ENCODE data around the gene WDR7.

Gene WDR7

DNA sequence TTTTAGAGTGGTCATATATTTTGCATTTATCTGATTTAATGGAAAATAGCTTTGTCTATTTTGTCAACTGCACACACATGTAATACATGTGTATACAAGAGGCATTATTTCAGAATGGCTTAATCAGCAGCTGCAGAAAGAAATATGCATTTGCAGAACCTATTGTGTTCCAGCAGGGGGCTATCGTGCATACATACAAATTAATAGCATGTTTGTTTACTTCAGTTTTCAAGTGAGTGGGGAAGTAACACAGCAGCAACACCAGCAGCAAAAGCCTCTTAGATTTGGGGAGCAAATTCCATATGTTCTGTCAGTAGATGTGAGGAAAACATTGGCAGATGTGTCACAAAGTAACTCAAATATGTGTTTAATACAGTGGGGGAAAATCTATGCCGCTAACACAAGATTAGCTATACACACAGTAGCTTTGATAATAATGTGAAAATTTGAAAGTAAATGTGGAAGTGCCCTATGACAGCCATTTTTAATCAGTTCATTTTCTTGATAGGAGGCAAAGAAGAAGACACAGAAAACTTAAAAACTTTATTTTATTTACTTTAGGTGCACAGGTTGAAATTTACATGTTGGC lies 218.1 kb downstream of the WDR7 start:
- no peaks in the 10 kb centered on the region for H3K27me3 ChIP-seq (ENCODE audit: control insufficient read depth, insufficient read depth, low read length, poor library complexity, severe bottlenecking)
- no peaks in the 10 kb centered on the region for H3K36me3 ChIP-seq (ENCODE audit: control insufficient read depth, insufficient read depth, low read length)
- H3K27ac ChIP-seq (ENCODE audit: insufficient read depth, low read depth, low read length, poor library complexity, severe bottlenecking) = no peak overlapping the region
- no peaks in the 10 kb centered on the region for H3K9me3 ChIP-seq (ENCODE audit: control insufficient read depth, low read length)
- peaks cover 12% of the 10 kb centered on the region for H3K4me1 ChIP-seq (ENCODE audit: control insufficient read depth, insufficient read depth, low read length)
- H3K4me3 ChIP-seq (ENCODE audit: insufficient read depth, low read depth, low read length) = no peak overlapping the region
- 67 to 75% methylated on average over 1 to 2 of the region's 2 CpGs for WGBS, 2 experiments

DNA sequence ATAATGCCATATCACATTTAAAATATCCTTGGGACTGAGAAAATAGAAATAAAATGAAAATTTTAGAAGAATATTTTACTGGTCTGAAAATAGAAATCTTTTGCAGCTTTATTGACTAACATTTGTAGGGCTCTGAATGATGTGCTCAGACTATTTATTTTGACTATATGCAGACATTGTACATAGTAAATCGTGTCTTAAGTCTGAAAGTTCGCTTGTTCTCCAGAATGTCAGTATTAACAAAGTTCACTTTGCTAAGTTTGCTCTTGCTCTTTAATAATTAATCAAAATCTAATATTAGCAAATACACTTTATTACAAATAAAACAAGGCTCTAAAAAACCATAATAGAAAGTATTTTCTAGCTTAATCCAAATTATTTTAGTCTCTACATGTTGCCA lies 219.8 kb downstream of the WDR7 start:
- Histone ChIP-seq H3K36me3 (ENCODE audit: control insufficient read depth, insufficient read depth, low read length) (no peaks in the 10 kb centered on the region), H3K27ac (ENCODE audit: insufficient read depth, low read depth, low read length, poor library complexity, severe bottlenecking) (no peak overlapping the region), H3K4me1 (ENCODE audit: control insufficient read depth, insufficient read depth, low read length) (peaks cover 12% of the 10 kb centered on the region), H3K4me3 (ENCODE audit: insufficient read depth, low read depth, low read length) (no peak overlapping the region), H3K27me3 (ENCODE audit: control insufficient read depth, insufficient read depth, low read length, poor library complexity, severe bottlenecking) (no peaks in the 10 kb centered on the region), H3K9me3 (ENCODE audit: control insufficient read depth, low read length) (no peaks in the 10 kb centered on the region)
- 100% methylated on average over 1 to 2 of the region's 2 CpGs for WGBS, 2 experiments

DNA sequence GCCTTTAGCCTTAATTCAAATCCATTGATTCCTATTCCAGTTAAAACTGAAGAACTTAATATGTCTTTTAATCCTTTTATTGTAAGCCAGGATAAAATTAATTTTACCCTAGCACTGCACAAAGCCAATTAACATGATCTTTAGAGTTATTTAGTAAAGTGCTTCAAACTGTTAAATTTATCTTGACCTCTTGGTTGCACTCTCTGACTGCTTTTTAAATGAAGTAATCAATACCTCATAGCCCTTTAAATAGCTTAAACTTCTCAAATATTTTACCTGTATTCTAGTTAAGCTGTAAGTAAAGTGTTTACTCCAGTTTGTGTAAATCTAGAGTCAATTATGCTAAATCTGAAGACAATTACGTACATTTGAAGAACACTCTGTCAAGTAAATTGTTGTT lies 221.0 kb downstream of the WDR7 start:
- 100% methylated on average over 1 of the region's 1 CpG; no CpG with 5 or more reads in 1 of the 2 experiments for WGBS, 2 experiments
- Histone ChIP-seq H3K4me1 (ENCODE audit: control insufficient read depth, insufficient read depth, low read length) (peaks cover 12% of the 10 kb centered on the region), H3K36me3 (ENCODE audit: control insufficient read depth, insufficient read depth, low read length) (no peaks in the 10 kb centered on the region), H3K4me3 (ENCODE audit: insufficient read depth, low read depth, low read length) (no peak overlapping the region), H3K27ac (ENCODE audit: insufficient read depth, low read depth, low read length, poor library complexity, severe bottlenecking) (no peak overlapping the region), H3K9me3 (ENCODE audit: control insufficient read depth, low read length) (no peaks in the 10 kb centered on the region), H3K27me3 (ENCODE audit: control insufficient read depth, insufficient read depth, low read length, poor library complexity, severe bottlenecking) (no peaks in the 10 kb centered on the region)

DNA sequence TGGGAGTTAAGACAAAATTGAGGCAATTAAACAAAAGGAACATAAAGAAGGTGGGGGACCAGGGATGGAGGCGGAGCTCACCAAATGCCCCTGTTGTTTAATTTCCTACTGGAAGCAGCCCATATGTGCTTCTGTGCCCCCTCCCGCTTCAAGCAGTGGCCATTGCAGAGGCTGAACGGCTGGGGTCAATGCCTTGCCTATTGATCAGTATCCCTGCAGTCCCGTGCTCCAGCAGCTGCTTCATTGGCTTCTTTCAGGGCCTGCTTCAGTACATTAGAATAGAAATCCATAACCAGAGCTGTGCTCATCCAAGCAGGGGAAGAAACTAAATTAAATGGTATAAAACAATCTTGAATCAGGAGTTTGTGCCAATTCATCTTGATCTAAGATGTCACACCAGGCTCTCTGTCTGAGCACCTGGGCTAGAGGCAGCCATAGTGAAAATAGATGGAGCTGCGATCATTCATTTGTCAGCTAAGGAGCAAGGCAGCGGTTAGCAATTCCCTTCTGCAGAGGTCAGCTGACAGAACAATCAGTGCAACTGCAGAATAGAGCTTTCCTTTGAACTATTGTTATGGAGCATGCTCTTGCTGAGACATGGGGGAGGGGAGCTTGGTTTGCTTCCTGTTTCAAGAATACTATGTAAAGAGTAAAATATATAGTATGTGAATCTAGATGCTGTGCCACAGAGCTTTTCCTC lies 222.4 kb downstream of the WDR7 start:
- H3K4me1 ChIP-seq (ENCODE audit: control insufficient read depth, insufficient read depth, low read length) = peaks cover 12% of the 10 kb centered on the region
- H3K9me3 ChIP-seq (ENCODE audit: control insufficient read depth, low read length) = no peaks in the 10 kb centered on the region
- H3K4me3 ChIP-seq (ENCODE audit: insufficient read depth, low read depth, low read length) = no peak overlapping the region
- H3K36me3 ChIP-seq (ENCODE audit: control insufficient read depth, insufficient read depth, low read length) = no peaks in the 10 kb centered on the region
- WGBS, 2 experiments = 11 to 14% methylated on average over 6 of the region's 6 CpGs
- H3K27ac ChIP-seq (ENCODE audit: insufficient read depth, low read depth, low read length, poor library complexity, severe bottlenecking) = peak overlapping the region; percentile 58
- no peaks in the 10 kb centered on the region for H3K27me3 ChIP-seq (ENCODE audit: control insufficient read depth, insufficient read depth, low read length, poor library complexity, severe bottlenecking)

DNA sequence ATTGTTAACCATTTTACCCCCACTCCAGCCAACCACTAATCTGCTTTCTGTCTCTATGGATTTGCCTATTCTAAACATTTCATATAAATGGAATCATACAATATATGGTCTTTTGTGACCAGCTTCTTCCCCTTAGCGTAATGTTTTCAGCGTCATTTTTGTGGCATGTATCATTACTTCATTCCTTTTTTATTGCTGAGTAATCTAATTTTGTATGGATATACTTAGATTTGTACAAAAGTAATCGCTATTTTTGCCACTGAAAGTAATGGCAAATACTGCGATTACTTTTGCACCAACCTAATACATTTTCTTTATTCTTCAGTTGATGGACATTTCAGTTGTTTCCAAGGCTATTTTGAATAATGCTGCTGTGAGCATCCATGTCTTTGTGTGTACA lies 227.6 kb downstream of the WDR7 start:
- 98 to 100% methylated on average over 2 to 4 of the region's 4 CpGs for WGBS, 2 experiments
- no peak overlapping the region for H3K4me3 ChIP-seq (ENCODE audit: insufficient read depth, low read depth, low read length)

DNA sequence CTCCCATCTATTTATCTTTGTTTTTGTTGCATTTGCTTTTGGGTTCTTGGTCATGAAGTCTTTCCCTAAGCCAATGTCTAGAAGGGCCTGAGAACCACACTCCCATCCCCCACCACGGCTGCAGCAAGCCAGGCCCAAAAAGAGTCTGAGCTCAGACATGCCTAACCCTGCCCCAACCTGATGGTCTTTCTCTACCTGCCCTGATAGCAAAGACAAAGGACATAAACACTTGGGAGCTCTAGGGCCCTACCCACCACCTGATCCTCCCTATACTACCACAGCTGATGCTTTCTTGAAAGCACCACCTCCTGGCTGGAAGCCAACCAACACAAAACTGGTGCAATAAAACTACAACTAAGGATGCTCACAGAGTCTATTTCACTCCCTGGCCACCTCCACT lies 233.4 kb downstream of the WDR7 start:
- H3K27ac ChIP-seq (ENCODE audit: insufficient read depth, low read depth, low read length, poor library complexity, severe bottlenecking) = no peak overlapping the region
- H3K9me3 ChIP-seq (ENCODE audit: control insufficient read depth, low read length) = no peaks in the 10 kb centered on the region
- no peak overlapping the region for H3K4me3 ChIP-seq (ENCODE audit: insufficient read depth, low read depth, low read length)
- no peaks in the 10 kb centered on the region for H3K27me3 ChIP-seq (ENCODE audit: control insufficient read depth, insufficient read depth, low read length, poor library complexity, severe bottlenecking)
- H3K36me3 ChIP-seq (ENCODE audit: control insufficient read depth, insufficient read depth, low read length) = no peaks in the 10 kb centered on the region
- no peaks in the 10 kb centered on the region for H3K4me1 ChIP-seq (ENCODE audit: control insufficient read depth, insufficient read depth, low read length)
- WGBS, 2 experiments = 94 to 95% methylated on average over 1 of the region's 1 CpG

More for the DNA sequence above, 227.6 kb downstream of the WDR7 start:
- Histone ChIP-seq H3K9me3 (ENCODE audit: control insufficient read depth, low read length) (no peaks in the 10 kb centered on the region), H3K36me3 (ENCODE audit: control insufficient read depth, insufficient read depth, low read length) (no peaks in the 10 kb centered on the region), H3K4me1 (ENCODE audit: control insufficient read depth, insufficient read depth, low read length) (peaks cover 3% of the 10 kb centered on the region), H3K27me3 (ENCODE audit: control insufficient read depth, insufficient read depth, low read length, poor library complexity, severe bottlenecking) (no peaks in the 10 kb centered on the region), H3K27ac (ENCODE audit: insufficient read depth, low read depth, low read length, poor library complexity, severe bottlenecking) (no peak overlapping the region)

DNA sequence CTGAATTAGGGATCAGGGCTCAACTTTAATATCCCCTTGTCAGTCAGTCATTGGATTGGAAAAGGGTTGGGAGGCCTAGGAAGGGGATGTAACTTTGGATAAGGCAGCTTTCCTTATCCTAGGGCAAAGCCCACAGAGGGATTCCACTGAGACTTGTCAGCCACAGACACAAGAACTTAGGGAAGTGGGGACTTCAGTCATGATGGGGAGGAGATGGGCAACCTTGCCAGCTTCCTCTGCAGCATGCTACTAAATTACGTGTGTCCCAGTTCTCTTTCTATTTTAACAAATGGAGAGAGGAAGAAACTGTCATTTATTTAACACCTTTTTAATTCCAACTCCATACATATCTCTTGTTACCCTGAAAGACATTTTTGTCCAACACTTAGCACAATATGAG lies 237.8 kb downstream of the WDR7 start:
- Histone ChIP-seq H3K4me1 (ENCODE audit: control insufficient read depth, insufficient read depth, low read length) (no peaks in the 10 kb centered on the region), H3K27me3 (ENCODE audit: control insufficient read depth, insufficient read depth, low read length, poor library complexity, severe bottlenecking) (no peaks in the 10 kb centered on the region), H3K36me3 (ENCODE audit: control insufficient read depth, insufficient read depth, low read length) (no peaks in the 10 kb centered on the region), H3K4me3 (ENCODE audit: insufficient read depth, low read depth, low read length) (no peak overlapping the region), H3K9me3 (ENCODE audit: control insufficient read depth, low read length) (no peaks in the 10 kb centered on the region), H3K27ac (ENCODE audit: insufficient read depth, low read depth, low read length, poor library complexity, severe bottlenecking) (no peak overlapping the region)
- 87 to 100% methylated on average over 1 of the region's 1 CpG for WGBS, 2 experiments

DNA sequence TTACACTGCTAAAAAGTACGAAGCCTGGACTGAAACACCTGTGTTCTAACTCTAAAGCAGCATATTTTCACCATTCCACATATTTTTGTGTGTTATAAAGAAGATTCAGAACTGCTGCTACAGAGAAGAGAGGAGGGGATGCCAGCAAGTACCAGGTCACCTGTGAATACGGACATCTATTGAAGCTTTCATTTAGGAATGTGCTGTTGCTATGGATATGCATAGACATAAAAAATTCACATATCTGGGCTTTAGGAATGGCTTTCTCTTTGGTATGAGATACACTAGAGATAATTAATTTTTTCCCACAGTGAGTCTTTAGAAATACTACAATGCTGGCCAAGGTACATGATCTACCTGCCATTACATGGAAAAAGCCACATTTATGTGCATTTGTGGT lies 238.5 kb downstream of the WDR7 start:
- Histone ChIP-seq H3K36me3 (ENCODE audit: control insufficient read depth, insufficient read depth, low read length) (no peaks in the 10 kb centered on the region), H3K4me3 (ENCODE audit: insufficient read depth, low read depth, low read length) (no peak overlapping the region), H3K27ac (ENCODE audit: insufficient read depth, low read depth, low read length, poor library complexity, severe bottlenecking) (no peak overlapping the region), H3K27me3 (ENCODE audit: control insufficient read depth, insufficient read depth, low read length, poor library complexity, severe bottlenecking) (no peaks in the 10 kb centered on the region), H3K4me1 (ENCODE audit: control insufficient read depth, insufficient read depth, low read length) (no peaks in the 10 kb centered on the region), H3K9me3 (ENCODE audit: control insufficient read depth, low read length) (no peaks in the 10 kb centered on the region)
- WGBS, 2 experiments = 91 to 100% methylated on average over 1 of the region's 2 CpGs

DNA sequence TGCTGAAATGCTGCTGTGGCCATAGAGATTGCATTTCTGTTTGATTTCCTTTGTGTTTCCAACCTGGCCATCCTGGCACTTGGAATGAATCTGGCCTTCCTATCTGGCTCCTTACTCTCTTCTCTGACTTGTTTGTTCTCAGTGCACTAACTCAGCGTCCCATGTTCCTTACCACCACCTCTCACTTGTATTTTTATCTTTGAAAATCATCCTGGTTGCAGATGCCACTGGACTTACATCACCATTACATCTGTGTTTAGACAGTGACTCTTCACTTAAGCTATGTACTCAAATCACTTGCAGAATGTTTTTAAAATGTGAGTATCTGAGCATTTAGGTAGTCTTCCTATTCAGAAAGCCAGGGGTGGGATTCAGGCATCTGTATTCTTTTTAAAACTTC lies 239.5 kb downstream of the WDR7 start:
- H3K9me3 ChIP-seq (ENCODE audit: control insufficient read depth, low read length) = no peaks in the 10 kb centered on the region
- H3K36me3 ChIP-seq (ENCODE audit: control insufficient read depth, insufficient read depth, low read length) = no peaks in the 10 kb centered on the region
- no peaks in the 10 kb centered on the region for H3K4me1 ChIP-seq (ENCODE audit: control insufficient read depth, insufficient read depth, low read length)
- 52 to 63% methylated on average over 1 of the region's 1 CpG for WGBS, 2 experiments
- no peaks in the 10 kb centered on the region for H3K27me3 ChIP-seq (ENCODE audit: control insufficient read depth, insufficient read depth, low read length, poor library complexity, severe bottlenecking)
- H3K27ac ChIP-seq (ENCODE audit: insufficient read depth, low read depth, low read length, poor library complexity, severe bottlenecking) = no peak overlapping the region
- H3K4me3 ChIP-seq (ENCODE audit: insufficient read depth, low read depth, low read length) = no peak overlapping the region

DNA sequence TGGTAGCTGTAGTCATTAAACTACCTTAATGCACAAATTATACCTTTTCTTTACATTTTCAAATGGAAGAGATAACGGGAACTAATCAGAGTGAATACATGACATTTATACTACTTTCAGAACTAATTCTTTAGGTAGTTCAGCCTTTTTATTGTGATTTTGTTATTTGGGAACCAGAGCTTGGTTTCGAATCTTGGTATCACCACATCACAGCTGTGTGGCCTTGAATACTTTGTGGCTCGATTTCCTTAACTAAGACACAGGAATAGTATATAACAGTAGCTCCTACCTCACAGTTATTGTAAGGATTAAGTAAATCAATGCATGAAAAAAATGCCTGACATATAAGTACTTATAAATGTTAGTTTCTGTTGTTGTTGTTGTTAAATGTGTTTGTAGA lies 240.0 kb downstream of the WDR7 start:
- Histone ChIP-seq H3K9me3 (ENCODE audit: control insufficient read depth, low read length) (no peaks in the 10 kb centered on the region), H3K4me3 (ENCODE audit: insufficient read depth, low read depth, low read length) (no peak overlapping the region), H3K36me3 (ENCODE audit: control insufficient read depth, insufficient read depth, low read length) (no peaks in the 10 kb centered on the region), H3K27me3 (ENCODE audit: control insufficient read depth, insufficient read depth, low read length, poor library complexity, severe bottlenecking) (no peaks in the 10 kb centered on the region), H3K27ac (ENCODE audit: insufficient read depth, low read depth, low read length, poor library complexity, severe bottlenecking) (no peak overlapping the region), H3K4me1 (ENCODE audit: control insufficient read depth, insufficient read depth, low read length) (no peaks in the 10 kb centered on the region)
- WGBS, 2 experiments = 83 to 100% methylated on average over 2 to 3 of the region's 3 CpGs

Data from ectodermal cell (in vitro differentiated cells).